Dermis blood vessel endothelial cell (primary cell): ENCODE data around the gene TWSG1. TPM values are rescaled to one million over a fixed set of nuclear protein-coding genes. Genes with fewer than 3 reads are reported as not detected.
"Not testable (repeated sequence)": the region's sequence is repeated elsewhere in the genome, so short reads cannot be mapped to it uniquely, and the experiment has no call there.

Experiments used
- DNase-seq: peaks from one replicate; pipeline ENCODE4 v3.0.0; 2010
- total RNA-seq: library from RNA; depleted of rRNA; stranded (reverse); fragments of >200 nt; gene quantifications from 2 replicates; pipeline ENCODE4 v1.2.3, GENCODE V29; 2014

The TWSG1 gene
- total RNA-seq, 1 donor from 2014 or later: 91.6 TPM

DNA sequence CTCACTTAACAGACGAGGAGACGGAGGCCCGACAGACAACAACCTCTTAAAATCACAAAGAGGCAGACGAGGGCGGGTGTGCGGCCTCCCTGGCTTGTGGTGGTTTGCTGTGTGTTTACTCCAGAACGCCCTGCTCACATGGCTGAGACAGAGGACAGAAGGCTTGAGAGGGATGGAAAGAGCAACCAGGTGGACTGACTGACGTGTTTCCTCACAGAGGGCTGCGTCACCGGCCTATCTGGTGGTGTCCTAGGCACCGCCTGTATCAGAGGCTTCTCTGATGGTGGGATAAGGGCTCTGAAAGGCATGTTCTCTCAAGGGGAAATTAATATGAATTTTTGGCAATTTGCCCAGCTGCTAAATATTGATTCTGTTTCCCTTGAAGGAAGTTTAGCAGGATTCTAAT, 93.7 kb downstream of the TWSG1 start:
- DNase-seq: peak; percentile 20

DNA sequence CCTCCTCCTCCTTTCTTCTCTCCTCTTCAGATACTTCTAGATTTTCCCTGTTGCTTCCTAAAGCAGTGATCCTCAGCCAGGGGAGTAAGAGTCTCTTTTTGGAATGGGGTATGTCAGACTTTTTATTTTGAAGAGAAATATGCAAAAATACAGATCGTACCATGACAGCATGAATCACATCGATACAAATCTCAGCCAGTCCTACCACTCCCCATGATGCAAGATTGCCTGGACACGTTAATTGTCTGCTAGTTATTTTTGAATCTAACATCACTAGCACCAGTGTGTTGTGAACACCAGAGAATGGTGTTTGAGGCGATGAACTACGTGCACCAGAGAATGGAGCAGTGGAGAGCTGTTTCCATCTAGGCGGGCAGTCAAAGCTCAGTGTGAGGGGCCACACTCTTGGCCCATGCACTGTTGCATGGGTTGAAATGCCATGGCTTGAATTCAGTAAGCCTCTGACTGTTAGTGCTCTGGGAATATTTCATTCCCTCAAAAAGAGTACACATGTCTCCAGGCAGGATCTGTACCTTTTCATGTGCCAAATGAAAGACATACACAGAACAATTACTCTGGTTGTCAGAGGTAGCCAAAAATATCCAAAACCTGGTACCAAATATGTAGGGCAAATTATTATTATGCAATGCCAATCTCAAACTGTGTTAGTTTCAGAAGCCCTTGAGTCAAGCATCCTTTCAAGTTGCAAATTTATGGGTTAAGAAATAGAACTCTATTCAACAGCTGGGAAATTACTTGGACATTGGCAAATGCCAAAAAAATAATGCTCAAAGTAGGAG, 94.5 kb downstream of the TWSG1 start:
- no peak for DNase-seq

DNA sequence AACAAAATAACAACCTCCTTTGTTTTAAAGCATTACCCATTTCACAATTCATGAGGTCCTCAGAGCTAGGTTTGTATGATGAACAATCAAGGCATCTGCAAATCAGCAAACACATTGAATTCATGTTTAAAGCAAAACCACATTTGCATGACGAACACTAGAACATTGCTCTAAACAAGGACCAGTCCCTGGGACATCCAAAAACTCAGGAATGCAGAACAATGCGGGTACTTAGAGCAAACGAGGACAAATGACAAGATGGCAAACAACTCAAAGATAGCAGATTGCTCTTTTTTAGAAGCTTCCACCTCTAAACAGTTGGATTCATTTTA, 95.1 kb downstream of the TWSG1 start:
- DNase-seq: no peak

DNA sequence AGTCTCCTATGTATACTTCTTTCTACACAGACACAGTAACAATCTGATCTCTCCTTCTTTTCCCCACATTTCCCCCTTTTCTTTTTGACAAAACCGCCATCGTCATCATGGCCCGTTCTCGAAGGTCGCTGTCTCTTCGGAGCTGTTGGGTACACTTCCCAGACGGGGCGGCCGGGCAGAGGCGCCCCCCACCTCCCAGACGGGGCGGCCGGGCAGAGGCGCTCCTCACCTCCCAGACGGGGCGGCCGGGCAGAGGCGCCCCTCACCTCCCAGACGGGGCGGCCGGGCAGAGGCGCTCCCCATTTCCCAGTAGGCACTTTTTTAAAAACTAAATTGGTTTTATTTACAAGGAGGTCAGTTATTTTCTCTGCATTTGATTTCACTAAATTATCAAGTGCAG, 95.7 kb downstream of the TWSG1 start:
- not testable (repeated sequence) for DNase-seq

- DNase-seq: no peak
These were observed 96.7 kb downstream of the TWSG1 start for GRCh38 chr18:9431296-9431695.

DNA sequence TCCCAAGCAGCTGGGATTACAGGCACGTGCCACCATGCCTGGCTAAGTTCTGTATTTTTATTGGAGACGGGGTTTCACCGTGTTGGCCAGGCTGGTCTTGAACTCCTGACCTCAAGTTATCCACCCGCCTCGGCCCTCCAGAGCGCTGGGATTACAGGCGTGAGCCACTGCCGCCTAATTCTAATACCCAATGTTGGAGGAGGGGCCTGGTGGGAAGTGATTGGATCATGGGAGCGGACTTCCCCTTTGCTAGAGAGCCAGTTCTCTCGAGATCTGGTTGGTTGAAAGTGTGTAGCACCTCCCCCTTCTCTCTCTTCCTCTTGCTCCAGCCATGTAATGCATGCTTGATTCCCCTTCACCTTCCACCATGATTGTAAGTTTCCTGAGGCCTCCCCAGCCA, 98.5 kb downstream of the TWSG1 start:
- DNase-seq: not testable (repeated sequence)

DNA sequence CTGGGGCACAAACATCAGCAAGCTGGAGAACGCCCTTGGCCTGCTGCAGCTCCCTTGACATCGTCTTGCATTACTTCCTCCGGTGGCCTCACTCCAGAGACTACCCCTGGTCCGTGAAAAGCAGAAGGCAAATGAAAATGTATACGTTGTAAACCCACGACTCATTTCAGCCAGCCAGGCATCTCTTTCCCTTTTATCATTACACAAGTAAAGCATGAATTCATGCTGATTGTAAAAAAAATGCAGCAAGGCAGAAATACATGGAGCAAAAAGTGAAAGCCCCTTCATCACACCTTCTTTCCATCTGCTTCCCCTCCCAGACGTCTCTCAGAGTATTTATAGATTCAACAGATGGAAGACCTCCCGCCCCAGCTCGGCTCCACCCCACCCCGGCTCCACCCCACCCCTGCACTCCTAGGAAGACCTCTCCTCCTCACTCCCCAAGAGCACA, 99.1 kb downstream of the TWSG1 start:
- DNase-seq: no peak

DNA sequence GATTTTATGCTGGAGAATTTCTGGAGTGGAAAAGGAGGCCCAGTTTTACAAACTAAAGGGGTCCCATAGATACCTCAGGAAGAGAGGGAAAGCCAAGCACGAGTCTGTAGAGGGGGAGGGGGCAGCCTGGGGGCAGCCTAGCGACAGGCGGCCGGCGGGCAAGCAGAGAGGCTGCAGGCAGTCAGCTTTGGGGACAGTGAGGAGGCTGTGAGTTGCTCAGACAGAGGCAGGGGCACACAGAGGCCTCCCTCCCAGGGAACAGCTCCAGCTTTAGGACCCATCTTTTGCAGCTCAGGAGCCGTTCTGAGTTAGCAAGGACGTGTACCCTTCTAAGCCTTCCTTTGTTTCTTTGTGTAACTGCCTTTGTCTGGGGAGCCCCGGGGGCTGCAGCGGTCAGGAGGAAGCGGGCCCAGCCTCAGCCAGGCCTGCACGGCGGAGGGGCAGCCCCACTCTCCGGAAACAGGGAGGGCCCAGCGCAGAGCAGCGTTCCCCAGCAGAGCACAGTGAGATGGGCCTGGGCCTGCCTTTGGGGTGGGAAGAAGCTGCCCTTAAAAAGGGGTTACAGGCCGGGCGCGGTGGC, 99.6 kb downstream of the TWSG1 start:
- no peak for DNase-seq

DNA sequence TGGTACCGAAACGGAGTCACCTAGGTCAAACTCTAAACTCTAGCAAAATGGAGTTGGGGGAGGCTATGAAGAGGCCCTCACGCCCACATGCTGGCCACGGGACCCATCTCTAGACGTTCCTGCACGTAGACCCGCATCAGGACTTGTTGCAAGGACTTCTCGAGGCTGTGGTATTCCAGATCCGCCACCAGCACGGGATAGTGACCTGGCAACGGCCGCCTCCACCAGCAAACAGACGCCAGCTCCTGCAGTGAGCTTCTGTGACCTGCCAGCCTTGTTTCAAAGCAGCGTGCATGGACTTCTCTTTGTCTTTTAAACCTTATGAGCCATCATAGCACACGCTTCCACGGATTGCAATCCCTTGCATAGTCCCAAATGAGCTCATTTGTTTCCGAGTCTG, 100.5 kb downstream of the TWSG1 start:
- DNase-seq: no peak

DNA sequence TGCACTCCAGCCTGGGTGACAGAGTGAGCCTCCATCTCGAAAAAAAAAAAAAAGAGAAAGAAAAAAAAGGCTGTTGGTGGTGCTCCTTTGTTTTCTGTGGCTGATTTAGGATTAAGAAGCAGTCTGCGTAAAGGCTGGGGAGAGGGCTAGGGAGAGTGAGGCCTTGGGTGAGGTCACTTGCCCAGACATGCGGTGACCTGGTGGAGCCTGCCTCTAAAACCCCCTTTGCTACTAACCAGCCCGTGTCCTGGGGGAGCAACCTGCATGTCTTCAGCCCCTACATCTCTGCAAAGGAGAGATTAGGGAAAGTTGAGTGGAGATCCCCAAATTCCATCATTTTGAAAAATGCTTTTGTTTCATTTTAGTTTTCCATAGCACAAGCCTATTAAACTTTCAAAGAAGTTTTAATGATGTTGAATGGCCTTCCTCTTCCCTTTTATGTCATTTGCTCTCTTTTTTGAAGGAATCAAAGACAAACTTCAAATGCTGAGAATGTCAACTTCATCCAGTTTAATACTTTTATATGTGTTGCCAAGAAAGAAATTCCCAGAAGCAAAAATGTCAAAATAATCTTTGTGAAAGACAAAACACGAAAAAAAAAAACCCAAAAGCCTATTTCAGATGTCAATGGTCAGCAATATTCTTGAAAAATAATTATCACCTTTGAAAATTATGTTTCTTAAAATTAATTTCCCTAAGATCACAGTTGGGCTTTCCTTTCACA, 101.8 kb downstream of the TWSG1 start:
- no peak for DNase-seq

DNA sequence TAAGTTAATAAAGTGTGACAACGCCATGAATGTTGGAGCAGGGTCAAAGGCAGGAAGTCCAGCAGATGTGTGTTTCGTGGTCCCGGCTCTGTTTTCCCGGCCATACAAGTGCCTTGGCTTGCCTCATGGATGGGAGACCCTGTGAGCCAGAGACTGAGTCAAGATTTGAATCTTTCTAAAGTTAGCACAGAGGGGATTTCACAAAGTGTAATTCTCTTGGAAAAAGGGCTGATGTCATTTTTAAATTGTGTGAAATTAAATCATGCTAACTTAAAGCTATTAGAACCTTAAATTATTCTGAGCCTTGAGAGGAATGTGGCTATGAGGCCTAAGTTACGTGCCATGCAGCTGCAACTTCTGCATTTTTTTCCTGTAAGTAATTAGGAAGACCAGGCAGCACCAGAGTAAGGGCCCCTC, 102.5 kb downstream of the TWSG1 start:
- peak; percentile 50 for DNase-seq

- no peak for DNase-seq
These were observed 103.1 kb downstream of the TWSG1 start for GRCh38 chr18:9437672-9438071.

GRCh38 chr18:9441061-9441460, 106.5 kb downstream of the TWSG1 start:
- DNase-seq: no peak

DNA sequence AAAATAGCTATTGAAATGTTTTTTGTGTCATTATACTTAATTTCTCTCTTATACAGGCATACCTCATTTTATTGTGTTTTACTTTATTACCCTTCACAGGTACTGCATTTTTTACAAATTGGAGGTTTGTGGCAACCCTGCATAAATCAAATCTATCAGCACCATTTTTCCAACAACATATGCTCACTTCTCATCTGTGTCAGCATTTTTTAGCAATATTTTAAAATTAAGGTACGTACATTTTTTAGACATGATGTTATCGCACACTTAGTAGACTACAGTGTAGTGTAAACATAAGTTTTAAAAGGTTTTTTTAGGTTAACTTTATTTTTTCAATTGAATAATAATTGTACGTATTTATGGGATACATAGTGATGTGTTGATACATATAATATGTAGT, 110.0 kb downstream of the TWSG1 start:
- DNase-seq: no peak

GRCh38 chr18:9446839-9447238, 112.3 kb downstream of the TWSG1 start:
- DNase-seq: no peak

DNA sequence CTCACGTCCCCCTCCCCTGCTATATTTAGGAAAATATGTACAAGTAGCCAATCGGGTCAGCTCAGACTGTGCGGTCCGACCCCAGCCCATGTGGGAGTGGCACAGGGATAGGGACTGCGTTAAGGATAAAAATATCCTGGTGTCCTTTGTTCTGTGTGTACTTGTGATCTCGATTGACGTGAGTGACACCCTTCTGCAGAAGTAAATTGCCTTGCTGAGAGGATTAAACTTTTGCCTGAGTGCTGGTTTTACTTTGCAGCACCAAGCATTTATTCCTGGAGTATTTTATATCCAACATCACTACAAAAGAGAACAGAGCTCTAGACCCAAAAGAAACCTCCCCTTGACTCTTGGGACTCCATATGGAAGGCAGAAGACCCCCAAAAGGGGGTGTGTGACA, 112.8 kb downstream of the TWSG1 start:
- no peak for DNase-seq

- DNase-seq: no peak
These were observed 115.2 kb downstream of the TWSG1 start for GRCh38 chr18:9449600-9450414.

DNA sequence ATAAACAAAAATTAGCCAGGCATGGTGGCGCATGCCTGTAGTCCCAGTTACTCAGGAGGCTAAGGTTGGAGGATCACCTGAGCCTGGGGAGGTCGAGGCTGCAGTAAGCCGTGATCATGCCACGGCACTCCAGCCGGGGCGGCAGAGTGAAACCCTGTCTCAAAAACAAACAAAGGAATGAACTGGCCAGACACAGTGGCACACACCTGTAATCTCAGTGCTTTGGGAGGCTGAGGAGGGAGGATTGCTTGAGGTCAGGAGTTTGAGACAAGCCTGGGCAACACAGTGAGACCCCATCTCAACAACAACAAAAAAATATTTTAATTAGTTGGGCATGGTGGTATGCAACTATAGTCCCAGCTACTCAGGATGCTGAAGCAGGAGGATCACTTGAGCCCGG, 116.3 kb downstream of the TWSG1 start:
- DNase-seq: not testable (repeated sequence)

Other genes with a start within 250 kb of the TWSG1 start
- 93.9 and 170 TPM in 2 replicates for gene NDUFV2, start 232.1 kb upstream of the TWSG1 start, total RNA-seq
- 23.3 and 50.2 TPM in 2 replicates for gene ANKRD12, start 198.0 kb upstream of the TWSG1 start, total RNA-seq
- gene RALBP1, start 140.7 kb downstream of the TWSG1 start, total RNA-seq: 99.9 and 120 TPM in 2 replicates